ENCODE data around the gene NCKAP5.

The NCKAP5 gene

GRCh38 chr2:133322909-133323308, 245.4 kb downstream of the NCKAP5 start:
- no peak for DNase-seq

- DNase-seq: no peak
Observed at GRCh38 chr2:133317178-133317577, 251.1 kb downstream of the NCKAP5 start.

DNA sequence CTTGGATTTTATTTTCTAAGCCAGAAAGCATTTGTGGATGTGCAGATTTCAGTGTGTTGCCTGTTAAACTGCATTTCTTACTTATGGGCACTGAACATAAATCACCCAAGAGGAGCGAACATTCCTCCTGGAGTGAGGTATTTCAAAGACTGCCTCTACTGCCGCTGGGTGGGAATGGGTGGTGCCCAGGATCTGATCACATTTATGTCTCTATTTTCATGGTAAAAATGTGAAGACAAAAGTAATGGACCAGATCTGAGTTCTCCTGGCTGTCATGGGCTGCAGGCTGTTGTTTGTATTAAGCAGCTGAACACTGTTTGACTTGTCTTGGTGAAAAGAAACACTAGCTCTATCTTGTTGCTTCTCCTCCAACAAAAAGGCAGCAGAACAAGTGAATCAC, 251.7 kb downstream of the NCKAP5 start:
- DNase-seq: no peak

- DNase-seq: no peak
Observed at GRCh38 chr2:133315280-133315679, 253.0 kb downstream of the NCKAP5 start.

- no peak for DNase-seq
Observed at GRCh38 chr2:133314795-133315194, 253.5 kb downstream of the NCKAP5 start.

DNA sequence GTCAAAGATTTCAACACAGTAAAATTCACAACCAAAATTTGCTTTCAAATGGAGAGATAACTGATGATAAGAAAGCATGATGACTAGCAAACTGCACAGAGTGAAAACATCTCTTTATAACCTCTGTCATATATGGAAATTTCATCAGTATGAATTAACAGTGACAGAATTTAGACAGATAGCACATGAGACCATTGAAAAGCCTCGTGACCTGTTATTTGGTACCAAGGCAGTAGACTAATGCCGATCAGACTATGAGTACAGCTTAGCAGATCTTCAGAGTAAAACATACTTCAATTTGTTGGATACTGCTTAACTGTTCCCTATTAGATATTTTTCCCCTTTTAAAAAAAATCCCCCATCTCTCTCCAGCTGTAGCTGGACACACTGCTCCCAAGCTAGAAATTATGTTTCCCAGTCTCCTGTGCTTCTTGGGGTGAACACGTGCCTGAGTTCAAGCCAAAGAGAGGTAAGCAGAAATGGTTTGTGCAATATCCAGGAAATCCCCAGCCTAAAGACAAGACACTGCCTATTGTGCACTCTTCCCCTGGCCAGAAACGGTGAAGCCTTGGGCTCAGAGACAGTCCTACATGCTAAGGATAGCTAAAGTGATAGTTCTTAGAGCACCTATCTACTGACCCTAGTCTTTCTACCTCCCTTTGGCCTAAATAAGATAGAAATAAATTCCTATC, 256.1 kb downstream of the NCKAP5 start:
- DNase-seq: no peak

- DNase-seq: no peak
Observed at GRCh38 chr2:133306236-133306635, 262.0 kb downstream of the NCKAP5 start.

GRCh38 chr2:133304344-133304743, 263.9 kb downstream of the NCKAP5 start:
- no peak for DNase-seq

DNA sequence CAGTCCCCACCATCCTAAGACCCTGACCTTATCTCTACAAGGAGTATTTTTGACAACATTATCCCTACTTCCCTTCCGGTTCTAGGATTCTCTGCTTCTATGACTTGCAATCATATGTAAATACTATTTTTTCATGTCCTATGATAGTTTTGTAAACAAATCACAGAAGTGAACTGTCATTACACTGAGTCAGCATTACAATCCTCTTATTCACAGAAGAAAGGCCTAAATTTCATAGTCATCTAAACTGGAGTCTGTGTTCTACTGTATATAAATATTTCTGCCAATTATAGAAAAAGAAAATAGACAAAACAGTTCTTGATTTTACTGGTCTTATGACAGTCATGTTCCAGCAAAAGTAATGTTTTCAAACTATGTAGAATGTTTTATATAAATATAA, 265.1 kb downstream of the NCKAP5 start:
- DNase-seq: no peak

GRCh38 chr2:133296401-133296800, 271.9 kb downstream of the NCKAP5 start:
- DNase-seq: no peak

DNA sequence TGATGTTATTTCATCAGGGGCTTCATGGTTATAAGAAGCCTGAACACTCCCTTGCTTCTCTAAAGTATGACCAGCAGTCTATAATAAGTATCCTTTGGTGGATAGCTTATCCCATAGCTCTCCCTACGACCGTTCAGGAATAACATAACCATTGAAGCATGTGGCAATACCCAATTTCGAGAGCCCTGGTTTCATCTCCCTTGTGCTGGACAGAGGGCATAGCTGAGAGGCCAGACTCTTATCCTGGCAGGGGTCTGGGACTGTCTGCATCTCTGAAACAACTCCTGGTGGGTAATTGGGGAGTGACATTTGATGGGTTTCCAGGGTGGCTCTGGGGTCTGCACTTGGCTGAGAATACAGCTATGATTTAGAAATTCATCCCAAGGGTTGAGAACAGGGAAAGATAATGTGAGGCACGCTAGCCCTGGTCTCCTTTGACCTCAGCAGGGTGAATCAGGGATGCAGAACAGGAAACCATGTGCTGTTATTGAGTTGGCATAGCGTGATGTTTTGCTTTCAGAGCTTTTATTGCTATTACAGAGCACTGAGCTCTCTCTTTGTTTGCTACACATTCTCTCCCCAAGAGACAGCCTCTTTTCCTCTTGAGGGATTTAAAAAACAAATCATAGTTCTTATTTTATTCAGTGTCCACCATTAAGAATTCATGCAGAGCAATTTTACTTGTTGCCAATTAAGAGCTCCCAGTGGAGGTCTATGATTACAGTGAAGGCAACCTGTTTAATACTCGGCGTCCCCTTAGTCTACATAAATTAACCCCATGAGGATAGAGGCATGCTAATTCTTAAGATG, 274.5 kb downstream of the NCKAP5 start:
- DNase-seq: no peak

DNA sequence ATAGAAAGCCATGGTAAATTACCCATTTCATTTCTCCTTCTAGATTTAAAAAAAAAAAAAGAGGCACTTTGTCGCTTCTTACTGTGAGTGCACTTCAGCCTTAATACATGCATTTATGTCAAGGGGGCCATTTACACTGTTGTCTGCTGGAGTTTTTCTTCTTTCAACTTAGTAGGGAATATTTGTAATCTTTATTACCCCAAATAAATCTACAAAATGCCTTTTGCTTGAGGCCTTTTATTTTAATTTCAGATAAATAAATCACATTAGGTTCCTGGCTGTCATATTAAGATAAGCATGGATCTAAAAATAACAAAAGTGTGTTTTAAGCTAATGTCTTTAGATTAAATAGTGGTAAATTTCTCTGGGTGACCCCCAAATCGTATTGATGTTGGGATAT, 276.0 kb downstream of the NCKAP5 start:
- DNase-seq: no peak

DNA sequence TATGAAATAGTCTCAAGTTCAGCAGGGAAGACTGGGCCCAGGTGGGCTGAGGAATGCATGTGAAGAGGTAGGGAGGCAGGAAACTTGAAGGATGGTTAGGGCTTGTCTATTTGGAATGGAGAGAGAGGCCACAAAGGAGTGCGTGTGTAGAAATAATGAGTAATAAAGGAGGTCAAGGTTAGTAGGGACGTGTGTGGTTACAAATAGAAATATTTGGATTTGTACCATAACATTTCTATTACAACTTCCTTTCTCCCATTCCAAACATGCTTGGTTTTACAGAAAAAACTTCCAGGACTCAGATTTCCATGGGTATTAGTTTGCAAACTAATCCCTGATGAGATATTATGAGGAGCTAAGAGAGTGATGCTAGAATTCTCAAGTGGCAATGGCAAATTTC, 280.6 kb downstream of the NCKAP5 start:
- DNase-seq: no peak

- DNase-seq: no peak
Observed at GRCh38 chr2:133286326-133286922, 281.8 kb downstream of the NCKAP5 start.

- DNase-seq: no peak
Observed at GRCh38 chr2:133273031-133273430, 295.2 kb downstream of the NCKAP5 start.

GRCh38 chr2:133271105-133271504, 297.2 kb downstream of the NCKAP5 start:
- no peak for DNase-seq

DNA sequence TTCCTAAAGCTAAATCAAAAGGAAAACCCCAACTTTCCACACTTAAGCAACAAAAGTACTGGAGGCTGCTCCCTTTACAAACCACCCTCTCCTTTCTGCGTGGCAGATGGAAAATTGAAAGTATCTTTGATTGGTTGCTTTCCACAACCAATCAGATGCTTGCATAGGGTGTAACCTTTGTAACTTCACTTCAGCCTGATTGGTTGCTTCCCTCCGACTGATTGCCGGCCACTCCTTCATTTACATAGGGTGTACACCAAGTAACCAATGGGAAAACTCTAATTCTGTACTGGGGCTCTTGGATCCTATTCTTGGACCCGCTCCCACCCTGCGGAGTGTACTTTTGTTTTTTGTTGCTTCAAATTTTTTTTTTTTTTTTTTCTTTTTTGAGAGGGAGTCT, 297.7 kb downstream of the NCKAP5 start:
- DNase-seq: no peak

DNA sequence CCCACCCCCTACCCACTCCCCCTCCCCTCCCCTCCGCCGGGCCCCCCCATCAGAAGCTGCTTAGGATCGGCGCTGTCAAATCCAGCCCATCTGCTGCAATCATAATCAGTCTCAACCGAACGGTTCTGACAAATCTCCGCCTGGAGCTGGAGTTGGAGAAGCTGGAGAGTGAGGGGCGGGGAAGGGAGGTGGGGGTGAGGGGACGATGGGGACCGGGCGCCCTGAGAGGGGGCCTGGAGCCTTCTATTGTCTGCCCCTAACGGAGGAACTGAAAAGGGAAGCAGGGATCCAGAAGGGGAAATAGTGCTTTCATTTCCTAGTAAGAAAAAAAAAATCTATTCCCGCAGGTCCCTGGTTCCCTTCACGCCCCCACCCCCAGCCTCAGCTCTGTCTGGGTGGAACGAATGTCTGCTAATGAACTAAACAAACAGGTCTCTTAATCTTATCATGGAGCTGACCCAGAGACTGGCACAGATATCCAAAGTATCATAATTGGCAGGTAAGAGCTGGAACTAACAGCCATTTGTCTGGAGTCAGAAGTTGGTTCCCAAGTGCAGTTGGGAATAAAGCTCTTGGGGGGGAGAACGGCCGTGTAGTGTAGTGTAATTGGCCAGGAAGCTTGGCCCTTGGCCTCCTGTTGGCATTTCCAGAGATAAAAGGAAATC, 301.2 kb downstream of the NCKAP5 start:
- DNase-seq: no peak

GRCh38 chr2:133266041-133266925, 302.0 kb downstream of the NCKAP5 start:
- DNase-seq: no peak

DNA sequence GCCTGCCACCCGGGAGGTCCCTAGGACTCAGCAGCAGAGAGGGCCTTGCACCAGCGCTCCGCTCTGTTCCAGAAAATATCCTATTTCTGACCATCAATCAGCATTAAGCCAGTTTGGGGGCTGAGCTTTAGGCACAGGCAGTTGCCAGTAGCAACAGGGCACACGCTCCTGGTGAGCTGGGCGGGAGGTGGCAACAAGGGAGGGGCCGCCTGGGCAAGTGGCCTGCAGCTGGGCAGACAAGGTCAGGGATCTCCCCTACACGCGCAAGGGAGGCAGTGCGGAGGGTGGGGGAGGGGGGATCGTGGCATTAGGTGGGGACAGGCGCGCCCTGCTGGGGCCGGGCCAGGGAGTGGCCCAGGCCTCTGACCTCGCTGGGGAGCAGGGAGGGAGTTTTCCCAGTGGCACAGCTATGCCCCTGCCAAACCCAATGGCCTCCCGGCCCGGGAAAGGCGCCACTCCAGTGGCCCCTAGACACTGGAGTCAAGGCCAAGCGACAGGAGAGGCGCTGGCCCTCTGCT, 302.8 kb downstream of the NCKAP5 start:
- DNase-seq: no peak

DNA sequence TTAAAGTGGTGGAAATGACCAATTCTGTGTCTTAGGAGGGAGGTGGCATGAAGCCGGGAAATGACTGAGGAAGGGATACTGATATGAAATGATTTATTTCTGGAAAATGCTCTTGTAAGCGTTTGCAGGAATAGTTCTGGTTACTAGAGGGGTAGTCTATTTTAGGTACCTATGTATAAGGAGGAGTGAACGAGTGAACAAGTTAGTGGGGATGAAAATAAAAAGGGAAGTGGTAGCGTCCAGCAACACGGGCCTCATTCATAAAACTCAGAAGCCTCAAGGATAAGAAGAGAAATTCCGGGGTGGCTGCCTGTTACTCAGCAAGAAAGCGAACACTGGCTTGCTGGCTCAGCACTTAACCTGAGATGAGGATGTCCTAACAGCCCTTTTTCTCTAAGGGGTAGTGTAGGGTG, 303.3 kb downstream of the NCKAP5 start:
- no peak for DNase-seq

DNA sequence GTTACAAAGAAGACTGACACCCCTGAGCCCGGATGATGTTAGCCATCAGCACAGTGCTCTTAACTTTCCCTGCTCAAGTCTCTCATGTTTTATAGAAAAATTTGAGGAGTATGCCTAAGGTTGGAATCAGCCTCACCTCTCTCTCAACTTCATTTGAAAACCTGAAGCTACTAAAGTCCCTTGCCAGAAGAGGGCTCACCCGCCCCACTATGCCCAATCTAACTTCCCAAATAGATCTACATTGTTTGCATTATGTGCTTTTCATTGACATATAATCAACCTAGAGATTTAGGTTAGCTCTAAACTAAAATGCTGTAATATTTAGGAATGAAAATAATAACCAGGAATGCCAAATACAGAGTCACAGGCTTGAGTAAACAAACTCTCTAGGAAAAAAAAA, 305.4 kb downstream of the NCKAP5 start:
- no peak for DNase-seq

All from activated naive CD4-positive, alpha-beta T cell treated with anti-CD3 and anti-CD28 coated beads, Interleukin-2, amount 50 U/mL, for 16 hours (primary cell).